HEK293T (cell line): ENCODE measurements around the gene PCED1B.

Source experiments
- ARNT ChIP-seq: fragments of 450-650 bp; IDR thresholded peaks from 2 replicates; pipeline ENCODE4 v1.6.1; 2017; ENCODE audit warnings: mild to moderate bottlenecking
- BHLHE40 ChIP-seq: fragments of 450-650 bp; IDR thresholded peaks from 2 replicates; pipeline ENCODE4 v1.6.1; 2016; ENCODE audit warnings: mild to moderate bottlenecking, moderate library complexity, borderline replicate concordance
- FOXA1 ChIP-seq: fragments of 450-650 bp; IDR thresholded peaks from 2 replicates; pipeline ENCODE4 v1.6.1; 2016; ENCODE audit warnings: mild to moderate bottlenecking
- L3MBTL2 ChIP-seq: fragments of 450-650 bp; conservative IDR thresholded peaks from 2 replicates; pipeline ENCODE4 v1.6.1; 2016; ENCODE audit warnings: mild to moderate bottlenecking
- NFRKB ChIP-seq: fragments of 450-650 bp; IDR thresholded peaks from 2 replicates; pipeline ENCODE4 v1.6.1; 2016; ENCODE audit warnings: mild to moderate bottlenecking, moderate library complexity
- SP1 ChIP-seq: fragments of 450-650 bp; IDR thresholded peaks from 2 replicates; pipeline ENCODE4 v1.6.1; 2017
- SUZ12 ChIP-seq: fragments of 450-650 bp; IDR thresholded peaks from 2 replicates; pipeline ENCODE4 v1.6.1; 2016; ENCODE audit warnings: mild to moderate bottlenecking
- ZNF384 ChIP-seq: fragments of 450-650 bp; IDR thresholded peaks from 2 replicates; pipeline ENCODE4 v1.6.1; 2016

GRCh38 chr12:47164116-47164515 is 84.7 kb downstream of the PCED1B start:
- TF ChIP-seq L3MBTL2: no peak
- TF ChIP-seq SP1: no peak
- TF ChIP-seq FOXA1: no peak
- TF ChIP-seq BHLHE40: no peak
- no peak for TF ChIP-seq ZNF384
- TF ChIP-seq ARNT: no peak
- no peak for TF ChIP-seq NFRKB
- TF ChIP-seq SUZ12: no peak
